ENCODE results near the gene BAIAP3.
"Not testable (repeated sequence)": the region's sequence is repeated elsewhere in the genome, so short reads cannot be mapped to it uniquely, and the experiment has no call there.

Gene BAIAP3

DNA sequence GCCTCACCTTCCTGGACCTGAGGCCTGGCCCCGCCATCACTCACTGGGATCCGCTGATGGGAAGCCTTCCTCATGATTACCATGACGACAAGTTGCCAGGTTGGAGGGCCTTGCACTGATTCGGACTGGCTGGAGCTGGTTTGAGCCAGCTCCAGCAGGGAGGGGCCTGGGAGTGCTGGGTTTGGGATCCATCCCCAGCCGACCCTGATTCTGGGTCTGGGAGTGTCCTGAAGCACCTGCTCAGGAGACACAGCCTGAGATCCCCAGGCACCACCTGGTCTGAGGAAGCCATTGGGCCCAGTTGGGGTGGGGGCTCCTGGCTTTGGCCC is 5.9 kb upstream of the BAIAP3 start:
- Histone ChIP-seq H3K4me3 (replicated peaks; ENCODE audit: insufficient read depth, low read length) (no peak overlapping the region), H3K27me3 (ENCODE audit: insufficient read depth, poor library complexity, severe bottlenecking) (peaks cover 15% of the 10 kb centered on the region), H3K27ac (replicated peaks) (no peak overlapping the region)
- TF ChIP-seq REST (IDR thresholded peaks at IDR 0.05; ENCODE audit: insufficient replicate concordance, low read depth) (no peak), SPI1 (IDR thresholded peaks at IDR 0.05; ENCODE audit: borderline replicate concordance, low read depth) (no peak), GABPA (IDR thresholded peaks at IDR 0.05; ENCODE audit: low read depth) (no peak), POLR2AphosphoS5 (IDR thresholded peaks at IDR 0.05; ENCODE audit: low read depth) (no peak)
- TF ChIP-seq, protein P1, sequence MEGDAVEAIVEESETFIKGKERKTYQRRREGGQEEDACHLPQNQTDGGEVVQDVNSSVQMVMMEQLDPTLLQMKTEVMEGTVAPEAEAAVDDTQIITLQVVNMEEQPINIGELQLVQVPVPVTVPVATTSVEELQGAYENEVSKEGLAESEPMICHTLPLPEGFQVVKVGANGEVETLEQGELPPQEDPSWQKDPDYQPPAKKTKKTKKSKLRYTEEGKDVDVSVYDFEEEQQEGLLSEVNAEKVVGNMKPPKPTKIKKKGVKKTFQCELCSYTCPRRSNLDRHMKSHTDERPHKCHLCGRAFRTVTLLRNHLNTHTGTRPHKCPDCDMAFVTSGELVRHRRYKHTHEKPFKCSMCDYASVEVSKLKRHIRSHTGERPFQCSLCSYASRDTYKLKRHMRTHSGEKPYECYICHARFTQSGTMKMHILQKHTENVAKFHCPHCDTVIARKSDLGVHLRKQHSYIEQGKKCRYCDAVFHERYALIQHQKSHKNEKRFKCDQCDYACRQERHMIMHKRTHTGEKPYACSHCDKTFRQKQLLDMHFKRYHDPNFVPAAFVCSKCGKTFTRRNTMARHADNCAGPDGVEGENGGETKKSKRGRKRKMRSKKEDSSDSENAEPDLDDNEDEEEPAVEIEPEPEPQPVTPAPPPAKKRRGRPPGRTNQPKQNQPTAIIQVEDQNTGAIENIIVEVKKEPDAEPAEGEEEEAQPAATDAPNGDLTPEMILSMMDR (IDR thresholded peaks at IDR 0.05; ENCODE audit: insufficient read depth, low read length), result no peak
- DNase-seq (ENCODE audit: low read depth in 1 of 2, low spot score in 1 of 2), result no peak

DNA sequence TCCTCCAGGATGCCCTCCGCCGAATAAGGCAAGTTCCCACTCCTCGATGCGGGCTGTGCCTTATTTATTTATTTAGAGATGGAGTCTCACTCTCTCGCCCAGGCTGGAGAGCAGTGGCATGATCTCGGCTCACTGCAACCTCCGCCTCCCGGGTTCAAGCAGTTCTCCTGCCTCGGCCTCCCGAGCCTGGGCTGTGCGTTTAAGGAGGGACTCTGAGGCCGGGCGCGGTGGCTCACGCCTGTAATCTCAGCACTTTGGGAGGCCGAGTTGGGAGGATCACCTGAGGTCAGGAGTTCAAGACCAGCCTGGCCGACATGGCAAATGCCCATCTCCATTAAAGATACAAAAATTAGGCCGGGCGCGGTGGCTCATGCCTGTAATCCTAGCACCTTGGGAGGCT is 5.3 kb upstream of the BAIAP3 start:
- peaks cover 19% of the 10 kb centered on the region for H3K27me3 ChIP-seq (ENCODE audit: insufficient read depth, poor library complexity, severe bottlenecking)
- not testable (repeated sequence) for H3K27ac ChIP-seq (replicated peaks); H3K4me3 ChIP-seq (replicated peaks; ENCODE audit: insufficient read depth, low read length); DNase-seq (ENCODE audit: low read depth in 1 of 2, low spot score in 1 of 2)

GRCh38 chr16:1328961-1329360 is 4.5 kb upstream of the BAIAP3 start:
- not testable (repeated sequence) for H3K4me3 ChIP-seq (replicated peaks; ENCODE audit: insufficient read depth, low read length); DNase-seq (ENCODE audit: low read depth in 1 of 2, low spot score in 1 of 2); H3K27ac ChIP-seq (replicated peaks)
- peaks cover 24% of the 10 kb centered on the region for H3K27me3 ChIP-seq (ENCODE audit: insufficient read depth, poor library complexity, severe bottlenecking)

GRCh38 chr16:1330260-1330914 is 3.1 kb upstream of the BAIAP3 start:
- H3K4me3 ChIP-seq (replicated peaks; ENCODE audit: insufficient read depth, low read length), result no peak overlapping the region
- TF ChIP-seq, protein P1 (IDR thresholded peaks at IDR 0.05; ENCODE audit: insufficient read depth, low read length), result peak; percentile 57
- TF ChIP-seq SPI1 (IDR thresholded peaks at IDR 0.05; ENCODE audit: borderline replicate concordance, low read depth), result no peak
- no peak for DNase-seq (ENCODE audit: low read depth in 1 of 2, low spot score in 1 of 2)
- H3K27ac ChIP-seq (replicated peaks), result no peak overlapping the region
- peaks cover 38% of the 10 kb centered on the region for H3K27me3 ChIP-seq (ENCODE audit: insufficient read depth, poor library complexity, severe bottlenecking)

DNA sequence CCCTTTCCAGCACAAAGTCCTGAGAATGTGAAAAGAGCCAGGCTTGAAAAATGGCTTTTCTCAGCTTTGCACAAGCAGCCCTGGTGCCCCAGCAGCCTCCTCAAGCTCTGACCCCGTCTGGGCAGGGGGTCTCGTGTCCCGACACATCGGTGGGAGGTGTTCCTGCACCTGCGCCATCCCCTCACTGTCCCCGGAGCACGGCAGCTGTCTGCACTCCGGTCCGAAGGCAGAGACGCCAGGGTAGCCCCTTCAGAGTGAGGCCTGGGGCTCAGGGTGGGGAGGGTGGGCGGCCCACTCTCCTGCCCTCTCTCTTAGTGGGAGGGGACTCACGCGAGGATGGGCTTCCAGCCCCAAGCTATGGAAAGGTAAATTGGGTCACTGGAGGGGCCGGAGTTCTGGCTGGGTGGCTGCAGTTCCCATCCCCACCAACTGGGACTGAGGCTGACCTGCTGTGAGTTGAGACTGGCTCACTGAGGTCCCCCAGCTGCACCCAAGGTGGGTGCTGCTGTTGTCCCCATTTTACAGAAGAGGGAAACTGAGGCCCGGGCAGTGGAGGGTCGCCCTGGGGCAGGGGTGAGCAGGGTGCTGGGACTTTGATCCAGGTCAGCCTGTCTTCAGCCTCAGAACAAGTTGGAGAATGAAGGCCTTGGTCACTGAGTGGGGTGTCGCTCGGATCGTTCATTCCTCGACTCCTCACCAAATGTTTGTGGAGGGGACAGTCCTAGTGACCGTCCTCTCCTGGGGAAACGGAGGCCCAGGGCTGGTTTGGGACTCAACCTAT is 2.3 kb upstream of the BAIAP3 start:
- TF ChIP-seq REST (IDR thresholded peaks at IDR 0.05; ENCODE audit: insufficient replicate concordance, low read depth) (no peak), POLR2AphosphoS5 (IDR thresholded peaks at IDR 0.05; ENCODE audit: low read depth) (no peak), SPI1 (IDR thresholded peaks at IDR 0.05; ENCODE audit: borderline replicate concordance, low read depth) (no peak)
- TF ChIP-seq, protein P1 (IDR thresholded peaks at IDR 0.05; ENCODE audit: insufficient read depth, low read length), result no peak
- Histone ChIP-seq H3K27ac (replicated peaks) (no peak overlapping the region), H3K4me3 (replicated peaks; ENCODE audit: insufficient read depth, low read length) (no peak overlapping the region), H3K27me3 (ENCODE audit: insufficient read depth, poor library complexity, severe bottlenecking) (peaks cover 45% of the 10 kb centered on the region)
- DNase-seq (ENCODE audit: low read depth in 1 of 2, low spot score in 1 of 2), result no peak

Data from HL-60 (cell line).